Fibroblast of the aortic adventitia (primary cell): ENCODE data around the gene CENPB. TPM values are rescaled to one million over a fixed set of nuclear protein-coding genes. Genes with fewer than 3 reads are reported as not detected.

Experiments
- DNase-seq: peaks from one replicate; pipeline ENCODE4 v3.0.0-alpha.2; 2010; ENCODE audit warnings: low read depth
- H3K4me3 ChIP-seq: 2 replicates; pipeline ENCODE4 v1.5.1; 2011; ENCODE audit warnings: low read depth, mild to moderate bottlenecking, control low read depth, low read length, moderate library complexity
- total RNA-seq: library from RNA; depleted of rRNA; stranded (reverse); fragments of >200 nt; gene quantifications from 2 replicates; pipeline ENCODE4 v1.2.3, GENCODE V29; 2012; ENCODE audit warnings: low replicate concordance
- TF ChIP-seq, protein P1 (sequence below): IDR thresholded peaks from 2 replicates; pipeline ENCODE4 v1.5.1; 2011; ENCODE audit warnings: mild to moderate bottlenecking, low read length, control low read depth, inconsistent platforms; ENCODE audit not compliant: insufficient read depth

CENPB gene
- total RNA-seq, 1 donor = 94.8 TPM

- TF ChIP-seq, protein P1, sequence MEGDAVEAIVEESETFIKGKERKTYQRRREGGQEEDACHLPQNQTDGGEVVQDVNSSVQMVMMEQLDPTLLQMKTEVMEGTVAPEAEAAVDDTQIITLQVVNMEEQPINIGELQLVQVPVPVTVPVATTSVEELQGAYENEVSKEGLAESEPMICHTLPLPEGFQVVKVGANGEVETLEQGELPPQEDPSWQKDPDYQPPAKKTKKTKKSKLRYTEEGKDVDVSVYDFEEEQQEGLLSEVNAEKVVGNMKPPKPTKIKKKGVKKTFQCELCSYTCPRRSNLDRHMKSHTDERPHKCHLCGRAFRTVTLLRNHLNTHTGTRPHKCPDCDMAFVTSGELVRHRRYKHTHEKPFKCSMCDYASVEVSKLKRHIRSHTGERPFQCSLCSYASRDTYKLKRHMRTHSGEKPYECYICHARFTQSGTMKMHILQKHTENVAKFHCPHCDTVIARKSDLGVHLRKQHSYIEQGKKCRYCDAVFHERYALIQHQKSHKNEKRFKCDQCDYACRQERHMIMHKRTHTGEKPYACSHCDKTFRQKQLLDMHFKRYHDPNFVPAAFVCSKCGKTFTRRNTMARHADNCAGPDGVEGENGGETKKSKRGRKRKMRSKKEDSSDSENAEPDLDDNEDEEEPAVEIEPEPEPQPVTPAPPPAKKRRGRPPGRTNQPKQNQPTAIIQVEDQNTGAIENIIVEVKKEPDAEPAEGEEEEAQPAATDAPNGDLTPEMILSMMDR = no peak
- no peak for DNase-seq
- H3K4me3 ChIP-seq = no peak overlapping the region
Observed at GRCh38 chr20:3821996-3822395, 35.5 kb upstream of the CENPB start.

DNA sequence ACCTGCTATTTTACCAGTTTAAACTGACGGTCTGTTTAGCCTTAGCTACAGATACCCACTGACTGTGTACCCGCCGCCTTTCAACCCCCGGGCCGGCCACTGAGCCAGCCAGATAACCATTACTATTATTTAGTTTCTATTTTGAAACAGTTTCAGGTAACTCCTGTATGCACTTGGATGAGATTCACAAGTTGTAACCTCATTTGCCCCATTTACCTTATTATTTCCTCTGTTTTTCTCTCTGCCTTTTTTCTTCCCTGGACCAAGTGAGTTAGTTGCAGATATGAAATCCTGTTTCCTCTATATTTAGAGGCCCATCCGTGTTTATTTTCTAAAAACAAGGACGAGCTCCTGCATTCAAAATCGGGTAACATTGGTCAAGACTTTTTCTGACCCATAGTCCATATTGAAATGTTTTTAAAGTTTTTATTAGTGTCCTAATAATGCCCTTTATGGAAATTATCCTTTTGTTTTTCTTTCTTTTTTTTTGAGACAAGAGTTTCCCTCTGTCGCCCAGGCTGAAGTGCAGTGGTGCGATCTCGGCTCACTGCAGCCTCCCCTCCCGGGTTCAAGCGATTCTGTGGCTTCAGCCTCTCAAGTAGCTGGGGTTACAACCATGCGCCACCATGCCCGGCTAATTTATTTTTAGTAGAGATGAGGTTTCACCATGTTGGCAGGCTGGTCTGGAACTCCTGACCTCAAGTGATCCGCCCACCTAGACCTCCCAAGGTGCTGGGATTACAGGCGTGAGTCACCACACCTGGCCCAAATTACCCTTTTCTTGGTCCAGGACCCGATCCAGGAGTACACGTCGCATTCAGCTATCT, 34.6 kb upstream of the CENPB start:
- no peak for DNase-seq
- H3K4me3 ChIP-seq = peak overlapping the region; percentile 88
- TF ChIP-seq, protein P1 = no peak

DNA sequence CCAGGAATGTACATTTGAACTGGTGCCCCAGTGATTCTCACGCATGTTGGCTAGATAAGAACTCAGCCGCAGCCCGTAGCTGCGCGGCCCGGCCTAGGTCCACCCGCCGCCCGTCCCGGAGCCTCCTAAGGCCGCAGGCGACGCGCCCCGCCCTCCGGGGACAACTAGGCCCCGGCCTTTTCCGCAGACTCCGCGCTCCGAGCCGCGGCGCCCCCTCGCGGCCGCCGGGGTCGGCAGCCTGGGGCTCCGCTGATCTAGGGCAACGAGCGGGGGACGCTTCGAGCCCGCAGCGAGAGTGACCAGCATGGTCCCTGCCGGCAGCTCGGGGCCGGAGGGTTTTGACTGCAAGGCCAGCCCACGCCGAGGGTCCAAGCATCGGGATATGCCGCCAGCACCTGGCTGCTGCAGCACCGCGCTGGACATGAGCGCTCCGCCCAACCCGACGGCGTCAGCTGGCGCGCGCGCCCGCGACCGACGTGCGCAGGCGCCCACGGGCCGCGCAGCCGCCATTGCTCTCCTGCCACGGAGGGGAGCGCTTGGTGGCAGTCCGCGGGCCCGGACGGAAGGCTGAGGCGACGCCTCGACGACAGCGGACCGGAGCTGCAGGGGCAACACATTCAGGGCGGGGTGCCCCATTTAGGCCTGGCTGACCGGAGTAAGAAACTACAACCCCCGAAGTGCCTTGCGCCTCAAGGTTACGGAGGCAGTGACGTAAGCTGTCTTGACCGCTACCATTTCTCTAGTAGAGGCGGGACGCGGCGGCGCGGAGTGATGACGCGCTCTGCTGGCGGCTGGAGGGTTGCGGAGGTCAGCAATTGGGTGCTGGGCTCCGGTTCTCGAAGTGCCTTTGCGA, 33.7 kb upstream of the CENPB start, which contains the start of gene AP5S1:
Gene AP5S1, plus strand, starts transcription at position 500 of the 853 bp plus-strand sequence. CDS start 1,571 bp downstream, outside the sequence.
- DNase-seq = peak; percentile 97
- H3K4me3 ChIP-seq = peak within 1 kb of the TSS; percentile 88
- TF ChIP-seq, protein P1 = peak; percentile 66

DNA sequence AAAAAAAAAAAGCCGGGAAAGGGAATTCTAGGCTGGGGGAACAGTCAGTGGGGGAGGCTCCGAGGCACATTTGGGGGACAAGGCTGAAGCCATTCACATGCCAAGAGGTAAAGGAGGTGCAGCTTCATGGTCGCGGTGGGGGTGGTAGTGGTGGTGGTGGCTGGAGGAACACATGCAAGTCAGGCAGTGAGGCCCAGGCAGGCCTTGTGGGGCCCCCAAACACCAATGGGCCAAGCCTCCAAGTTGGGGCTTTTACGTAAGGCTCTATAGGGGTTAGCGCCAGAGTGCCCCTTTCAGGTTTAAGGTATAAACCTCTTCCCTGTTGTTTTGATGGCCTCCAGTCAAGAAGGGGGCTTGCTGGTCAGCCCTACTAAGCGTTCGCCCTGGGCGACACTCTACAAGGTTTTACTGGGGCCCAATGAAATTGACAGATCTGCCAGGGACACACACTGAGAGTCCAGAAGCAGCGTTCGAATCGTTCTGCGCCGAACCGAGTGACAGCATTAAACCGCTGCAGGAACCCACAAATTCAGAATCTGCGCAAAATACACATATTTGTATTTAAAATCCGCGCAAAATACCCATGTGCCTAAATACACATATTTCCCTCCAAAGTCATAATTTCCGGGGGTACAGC, 33.0 kb upstream of the CENPB start:
- TF ChIP-seq, protein P1 = no peak
- H3K4me3 ChIP-seq = peak overlapping the region; percentile 88
- DNase-seq = no peak

DNA sequence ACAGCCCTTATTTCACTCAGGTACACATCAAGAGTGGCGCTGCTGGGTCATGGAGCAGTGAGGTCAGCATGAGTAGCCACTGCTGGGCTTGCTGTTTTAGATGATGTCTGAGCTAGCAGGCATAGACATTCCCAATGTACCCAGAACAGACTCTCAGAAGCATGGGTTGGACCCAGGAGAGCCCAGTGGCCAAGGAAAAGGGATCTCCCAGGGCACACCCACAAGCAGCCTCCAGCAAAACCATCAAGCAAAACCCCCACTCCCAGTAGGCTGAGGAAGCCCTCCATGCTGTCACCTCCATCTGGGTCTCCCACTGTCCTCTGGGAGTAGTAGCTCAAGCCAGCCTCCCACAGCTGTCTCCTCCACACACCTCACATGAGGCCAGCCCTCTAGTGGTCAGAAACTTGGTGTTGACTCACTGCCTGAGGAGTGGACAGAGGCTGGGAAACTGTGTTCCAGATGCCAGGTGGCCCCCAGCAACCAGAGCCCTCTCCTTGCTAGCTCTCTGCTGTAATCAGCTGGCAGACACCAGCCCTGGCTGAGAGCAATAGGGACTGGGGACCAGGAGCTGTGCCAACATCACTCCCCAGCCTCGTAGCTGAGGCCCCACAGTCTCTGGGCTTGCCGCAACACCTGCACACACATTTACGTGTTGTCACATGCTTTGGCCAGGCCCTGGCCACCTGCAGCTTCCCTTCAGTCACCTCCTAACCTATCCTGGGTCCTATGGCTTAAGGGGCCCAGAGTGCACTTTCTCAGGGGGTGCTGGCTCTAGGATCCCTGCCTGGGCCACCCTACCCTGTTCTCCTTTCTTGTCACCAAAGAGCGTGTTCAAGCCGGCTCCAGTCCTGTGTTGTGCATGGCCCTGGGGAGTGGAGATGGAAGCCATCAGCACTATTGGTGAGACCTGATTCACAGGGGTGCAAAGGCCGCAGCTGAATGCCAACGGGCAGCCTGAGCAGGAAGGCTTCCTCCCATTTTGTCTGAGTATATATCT, 31.9 kb upstream of the CENPB start:
- DNase-seq = peak; percentile 80
- TF ChIP-seq, protein P1 = peak; percentile 78
- no peak overlapping the region for H3K4me3 ChIP-seq
